Stimulated activated CD4-positive, alpha-beta T cell treated with anti-CD3 and anti-CD28 coated beads, TNF-alpha, amount 100 ng/mL, for 24 hours (primary cell): Measurements from ENCODE around the gene LXN.

Source experiments
- DNase-seq, 3 experiments: peaks; one replicate each; pipeline ENCODE4 v3.0.0-alpha.2; 2020; ENCODE audit warnings: low read depth in 3 of 3

Gene LXN

GRCh38 chr3:158668506-158668905, 3.9 kb downstream of the LXN start:
- no peak for DNase-seq

- DNase-seq = no peak
These were observed 6.0 kb downstream of the LXN start for GRCh38 chr3:158666416-158666815.

GRCh38 chr3:158663832-158664231, 8.6 kb downstream of the LXN start:
- no peak for DNase-seq

- no peak for DNase-seq
These were observed 9.2 kb downstream of the LXN start for GRCh38 chr3:158663246-158663645.

- no peak for DNase-seq
These were observed 11.7 kb downstream of the LXN start for GRCh38 chr3:158660711-158661110.

GRCh38 chr3:158659454-158660237, 12.8 kb downstream of the LXN start:
- DNase-seq = peak; percentile 23 to 28 (median 25)

- no peak for DNase-seq
These were observed 13.6 kb downstream of the LXN start for GRCh38 chr3:158658889-158659288.

- no peak for DNase-seq
These were observed 20.0 kb downstream of the LXN start for GRCh38 chr3:158652463-158652862.

GRCh38 chr3:158651192-158651591, 21.3 kb downstream of the LXN start:
- no peak for DNase-seq

GRCh38 chr3:158649791-158650190, 22.7 kb downstream of the LXN start:
- no peak for DNase-seq

- DNase-seq = peak; percentile 76 to 91 (median 81)
These were observed 28.0 kb downstream of the LXN start, which contains the start of gene GFM1 for GRCh38 chr3:158644345-158644908. Gene GFM1 (plus strand): TSS chr3:158644527. CDS start chr3:158644635, 108 bp downstream.

- DNase-seq = no peak
These were observed 29.8 kb downstream of the LXN start for GRCh38 chr3:158642474-158643210.

- no peak for DNase-seq
These were observed 30.4 kb downstream of the LXN start for GRCh38 chr3:158642005-158642404.

- no peak for DNase-seq
These were observed 31.8 kb downstream of the LXN start for GRCh38 chr3:158640646-158641045.

- DNase-seq = no peak
These were observed 40.5 kb downstream of the LXN start for GRCh38 chr3:158631981-158632380.

- DNase-seq = no peak
These were observed 46.6 kb downstream of the LXN start for GRCh38 chr3:158625881-158626280.

- no peak for DNase-seq
These were observed 54.2 kb downstream of the LXN start for GRCh38 chr3:158617982-158618875.
